T-helper 2 cell treated with Interferon-gamma antibody and Interleukin-4, amounts not matched to agents 5 μg/mL and 100 μg/mL, for 36 hours (primary cell): Measurements from ENCODE around the gene C1orf87.

ENCODE experiments used
- DNase-seq: peaks from one replicate; pipeline ENCODE4 v3.0.0; 2021; ENCODE audit warnings: low spot score
- H3K27ac Mint-ChIP-seq: one replicate; pipeline ENCODE4 v1.8.0; 2021; ENCODE audit warnings: mild to moderate bottlenecking, mixed read lengths
- H3K27me3 Mint-ChIP-seq: one replicate; pipeline ENCODE4 v1.8.0; 2021; ENCODE audit warnings: low read depth, mixed read lengths
- H3K36me3 Mint-ChIP-seq: one replicate; pipeline ENCODE4 v1.8.0; 2021; ENCODE audit warnings: low read depth, mixed read lengths
- H3K4me1 Mint-ChIP-seq: one replicate; pipeline ENCODE4 v1.8.0; 2021; ENCODE audit warnings: low read depth, mixed read lengths
- H3K4me3 Mint-ChIP-seq: one replicate; pipeline ENCODE4 v1.8.0; 2022; ENCODE audit warnings: mild to moderate bottlenecking, moderate library complexity, mixed read lengths
- H3K9me3 Mint-ChIP-seq: one replicate; pipeline ENCODE4 v1.8.0; 2021; ENCODE audit warnings: mixed read lengths

C1orf87 gene

DNA sequence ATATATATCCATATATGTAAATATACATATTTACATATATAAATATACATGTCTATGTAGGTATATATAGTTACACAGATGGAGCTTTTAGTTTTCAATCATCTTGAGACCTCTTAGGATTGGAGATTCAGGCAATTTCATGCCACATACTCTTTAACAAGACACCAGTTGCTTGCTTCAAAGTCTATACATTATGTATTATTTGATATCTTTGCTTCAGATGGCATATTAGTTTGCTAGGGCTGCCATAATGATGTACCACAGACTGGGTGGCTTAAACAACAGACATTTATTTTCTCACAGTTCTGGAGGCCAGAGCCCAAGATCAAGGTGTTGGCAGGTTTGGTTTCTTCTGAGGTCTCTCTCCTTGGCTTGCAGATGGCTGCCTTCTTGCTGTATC, 14.1 kb upstream of the C1orf87 start:
- Mint-ChIP-seq H3K9me3 (no peaks in the 10 kb centered on the region), H3K27ac (no peak overlapping the region)

DNA sequence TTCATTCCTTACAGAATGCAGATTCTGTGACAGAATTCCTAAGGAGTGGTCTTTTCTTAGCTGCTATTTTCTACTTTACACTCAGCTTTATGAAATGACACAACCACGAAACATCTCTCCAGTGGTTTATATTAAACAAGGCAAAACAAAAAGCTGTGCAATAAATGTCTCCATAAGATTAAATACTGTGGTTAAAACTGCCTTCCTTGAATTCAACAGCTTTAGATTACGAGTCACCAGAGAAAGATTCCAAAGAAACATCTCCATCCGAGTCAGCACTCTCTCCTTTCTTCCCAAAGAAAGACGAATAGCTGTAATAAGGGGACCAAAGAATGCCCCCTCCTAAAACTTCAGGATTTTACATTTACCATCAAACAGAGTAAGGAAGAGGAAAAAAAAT, 4.6 kb upstream of the C1orf87 start:
- H3K4me3 Mint-ChIP-seq = no peak overlapping the region
- peaks cover 11% of the 10 kb centered on the region for H3K27me3 Mint-ChIP-seq
- H3K27ac Mint-ChIP-seq = no peak overlapping the region
- no peaks in the 10 kb centered on the region for H3K4me1 Mint-ChIP-seq
- H3K9me3 Mint-ChIP-seq = no peaks in the 10 kb centered on the region
- no peak for DNase-seq
- no peaks in the 10 kb centered on the region for H3K36me3 Mint-ChIP-seq

More for the DNA sequence above, 14.1 kb upstream of the C1orf87 start:
- Mint-ChIP-seq H3K36me3 (no peaks in the 10 kb centered on the region), H3K27me3 (no peaks in the 10 kb centered on the region), H3K4me1 (no peaks in the 10 kb centered on the region), H3K4me3 (no peak overlapping the region)
- no peak for DNase-seq

DNA sequence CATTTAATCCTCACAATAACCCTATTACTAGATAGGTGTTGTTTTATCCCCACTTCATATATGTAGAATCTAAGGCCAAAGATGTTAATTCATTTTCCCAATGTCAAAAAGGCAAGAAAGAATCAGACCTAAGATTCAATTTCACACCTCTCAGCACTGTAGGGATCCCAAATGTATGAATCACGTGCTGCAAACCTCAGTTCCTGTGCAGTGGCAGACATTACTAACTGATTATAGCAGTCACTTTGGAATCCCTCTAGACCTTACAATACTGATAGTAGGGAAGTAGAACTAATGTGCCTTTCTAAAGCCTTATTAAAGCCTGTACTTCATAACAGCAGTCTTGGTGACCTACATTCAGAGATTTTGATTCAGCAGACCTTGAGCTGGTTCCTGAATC, 2.3 kb downstream of the C1orf87 start:
- Mint-ChIP-seq H3K9me3 (no peaks in the 10 kb centered on the region), H3K27ac (no peak overlapping the region), H3K4me3 (no peak overlapping the region), H3K4me1 (no peaks in the 10 kb centered on the region), H3K27me3 (peaks cover 27% of the 10 kb centered on the region), H3K36me3 (no peaks in the 10 kb centered on the region)
- no peak for DNase-seq

DNA sequence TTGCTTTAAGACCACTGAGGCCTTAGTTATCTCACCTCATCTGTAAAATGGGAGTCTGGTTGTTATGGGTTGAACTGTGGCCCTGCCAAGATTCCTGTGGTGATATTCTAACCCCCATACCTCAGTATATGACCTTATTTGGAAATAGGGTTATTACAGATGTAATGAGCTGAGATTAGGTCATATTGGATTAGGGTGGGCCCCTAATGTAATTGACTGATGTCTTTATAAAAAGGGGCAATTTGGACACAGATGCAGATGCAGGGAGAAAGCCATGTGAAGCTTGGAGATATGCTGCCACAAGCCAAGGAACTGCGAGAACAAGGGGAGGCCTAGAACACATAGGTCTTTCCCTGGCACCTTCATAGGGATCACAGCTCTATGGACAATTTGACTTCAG, 3.9 kb downstream of the C1orf87 start:
- H3K4me1 Mint-ChIP-seq = no peaks in the 10 kb centered on the region
- H3K36me3 Mint-ChIP-seq = no peaks in the 10 kb centered on the region
- H3K9me3 Mint-ChIP-seq = no peaks in the 10 kb centered on the region
- H3K27me3 Mint-ChIP-seq = peaks cover 23% of the 10 kb centered on the region
- no peak for DNase-seq
- H3K27ac Mint-ChIP-seq = no peak overlapping the region
- no peak overlapping the region for H3K4me3 Mint-ChIP-seq

DNA sequence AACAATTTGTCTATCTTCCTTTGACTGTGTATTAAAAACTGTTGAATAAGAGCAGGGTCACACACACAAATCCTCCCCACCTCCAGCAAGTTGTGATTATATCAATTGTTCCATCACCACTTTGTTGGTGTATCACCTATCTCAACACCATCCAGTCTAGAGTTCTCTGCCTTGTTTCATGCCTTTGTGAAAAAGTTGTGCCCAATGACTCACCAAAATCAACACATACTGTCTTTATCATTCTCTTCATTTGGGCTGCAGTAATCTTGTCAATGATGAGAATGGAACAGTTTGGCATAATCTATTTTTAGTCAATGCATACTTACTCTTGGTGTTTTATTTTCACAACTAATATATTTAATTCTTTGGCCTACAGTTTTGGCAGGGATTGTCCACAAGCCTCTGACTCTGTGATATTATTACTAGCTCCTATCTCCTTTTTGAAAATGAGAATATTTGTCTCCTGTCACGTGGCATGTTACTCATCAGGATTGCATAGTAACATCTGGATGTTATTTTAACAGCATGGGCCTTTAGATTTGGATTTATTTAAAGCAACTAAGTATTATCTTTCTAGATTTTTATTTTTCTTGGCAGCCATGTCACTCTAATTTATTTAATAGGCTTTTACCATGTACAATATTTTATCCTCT, 5.1 kb downstream of the C1orf87 start:
- no peak overlapping the region for H3K4me3 Mint-ChIP-seq
- H3K27me3 Mint-ChIP-seq = peaks cover 19% of the 10 kb centered on the region
- no peaks in the 10 kb centered on the region for H3K4me1 Mint-ChIP-seq
- DNase-seq = no peak
- H3K9me3 Mint-ChIP-seq = no peaks in the 10 kb centered on the region
- no peak overlapping the region for H3K27ac Mint-ChIP-seq
- no peaks in the 10 kb centered on the region for H3K36me3 Mint-ChIP-seq

DNA sequence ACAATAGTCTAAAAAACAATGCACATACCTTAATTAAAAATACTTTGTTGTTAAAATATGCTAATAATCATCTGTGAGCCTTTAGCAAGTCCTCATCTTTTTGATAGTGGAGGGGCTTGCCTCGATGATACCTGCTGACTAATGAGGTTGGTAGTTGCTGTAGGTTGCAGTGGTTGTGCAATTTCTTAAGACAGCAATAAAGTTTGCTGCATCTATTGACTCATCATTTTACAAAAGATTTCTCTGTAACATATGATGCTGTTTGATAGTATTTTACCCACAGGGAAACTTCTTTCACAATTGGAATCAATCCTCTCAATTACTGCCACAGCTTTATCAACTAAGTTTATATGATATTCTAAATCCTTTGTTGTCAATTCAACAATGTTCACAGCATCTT, 7.6 kb downstream of the C1orf87 start:
- Mint-ChIP-seq H3K4me3 (no peak overlapping the region), H3K27me3 (no peaks in the 10 kb centered on the region), H3K36me3 (no peaks in the 10 kb centered on the region), H3K9me3 (no peaks in the 10 kb centered on the region), H3K4me1 (no peaks in the 10 kb centered on the region), H3K27ac (no peak overlapping the region)
- DNase-seq = no peak

DNA sequence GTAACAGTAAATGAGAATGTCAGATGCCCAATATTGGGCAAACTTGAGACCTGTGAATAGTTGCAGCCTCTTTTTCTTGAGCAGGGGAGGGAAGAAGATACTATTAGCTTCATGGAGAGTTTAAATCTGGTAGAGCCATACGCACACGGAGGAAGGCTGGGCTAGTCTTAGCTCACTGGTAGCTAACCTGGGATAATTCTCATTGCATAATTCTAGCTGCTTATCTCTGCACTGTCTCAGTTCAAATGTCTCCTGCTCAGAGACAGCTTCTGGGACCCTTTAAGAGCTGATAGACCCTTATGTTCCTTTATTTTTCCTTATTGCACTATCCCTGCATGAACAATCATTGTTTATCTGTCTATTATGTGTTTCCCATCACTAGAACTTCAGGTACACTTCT, 8.4 kb downstream of the C1orf87 start:
- no peak overlapping the region for H3K4me3 Mint-ChIP-seq
- no peaks in the 10 kb centered on the region for H3K27me3 Mint-ChIP-seq
- H3K27ac Mint-ChIP-seq = no peak overlapping the region
- no peaks in the 10 kb centered on the region for H3K4me1 Mint-ChIP-seq
- no peak for DNase-seq
- no peaks in the 10 kb centered on the region for H3K9me3 Mint-ChIP-seq
- no peaks in the 10 kb centered on the region for H3K36me3 Mint-ChIP-seq

DNA sequence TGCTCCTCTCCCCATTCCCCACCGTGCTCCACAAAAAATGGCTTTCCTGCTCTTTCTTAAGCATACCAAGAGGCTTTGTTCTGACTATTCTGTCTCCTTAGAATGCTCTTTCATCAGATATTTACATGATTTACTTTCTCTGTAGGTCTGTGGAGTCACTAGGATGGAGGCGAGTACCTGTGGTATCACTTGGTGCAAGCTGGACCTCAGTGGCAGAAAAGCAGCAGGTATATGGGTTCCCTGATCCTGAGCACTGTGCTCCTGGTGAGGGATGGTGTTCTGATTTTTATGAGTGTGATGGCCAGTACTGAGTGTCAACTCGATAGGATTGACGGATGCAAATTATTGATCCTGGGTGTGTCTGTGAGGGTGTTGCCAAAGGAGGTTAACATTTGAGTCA, 10.0 kb downstream of the C1orf87 start:
- Mint-ChIP-seq H3K4me1 (no peaks in the 10 kb centered on the region), H3K27ac (no peak overlapping the region), H3K9me3 (no peaks in the 10 kb centered on the region), H3K27me3 (no peaks in the 10 kb centered on the region), H3K4me3 (no peak overlapping the region), H3K36me3 (no peaks in the 10 kb centered on the region)
- no peak for DNase-seq

DNA sequence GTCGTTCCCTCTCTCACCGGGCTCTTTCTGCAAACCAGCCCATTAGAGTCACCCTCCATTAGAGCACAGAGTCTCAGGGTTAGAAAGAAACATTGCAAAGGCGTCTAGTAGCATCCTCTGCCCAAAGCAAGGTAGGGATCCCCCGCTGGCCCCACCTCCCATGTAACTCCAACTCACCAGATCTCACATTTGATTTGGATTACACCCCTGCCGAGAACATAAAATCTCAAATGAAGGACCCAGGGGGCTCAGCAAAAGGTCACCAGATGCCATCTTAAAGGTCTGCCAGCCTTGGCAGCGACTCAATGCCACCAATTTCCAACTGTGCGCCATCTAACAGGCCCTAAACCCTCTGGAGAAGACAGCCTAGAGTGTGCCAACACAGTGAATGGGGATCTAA, 14.1 kb downstream of the C1orf87 start:
- Mint-ChIP-seq H3K9me3 (no peaks in the 10 kb centered on the region), H3K36me3 (no peaks in the 10 kb centered on the region), H3K4me3 (no peak overlapping the region), H3K27ac (no peak overlapping the region), H3K4me1 (no peaks in the 10 kb centered on the region), H3K27me3 (no peaks in the 10 kb centered on the region)
- no peak for DNase-seq

DNA sequence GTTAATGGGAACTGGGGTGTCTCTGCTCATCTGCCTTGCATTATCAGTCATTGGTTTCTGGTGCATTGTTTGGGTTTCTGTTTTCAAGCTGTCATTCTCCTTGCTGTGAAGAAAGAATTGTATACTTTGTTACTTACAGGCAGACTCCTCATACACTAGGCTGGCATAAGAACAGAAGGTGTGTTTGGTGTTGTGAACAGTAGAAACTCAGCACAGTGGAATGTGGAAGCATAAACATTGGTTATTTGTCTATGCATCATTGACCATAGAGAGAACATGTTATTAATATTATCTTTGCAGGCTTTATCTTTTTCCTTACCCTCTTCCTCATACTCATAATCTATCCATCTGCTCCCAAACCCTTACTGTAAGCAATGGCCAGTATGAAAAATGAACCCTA, 18.2 kb downstream of the C1orf87 start:
- no peaks in the 10 kb centered on the region for H3K9me3 Mint-ChIP-seq
- no peaks in the 10 kb centered on the region for H3K36me3 Mint-ChIP-seq
- no peak overlapping the region for H3K27ac Mint-ChIP-seq
- H3K4me1 Mint-ChIP-seq = no peaks in the 10 kb centered on the region
- no peak overlapping the region for H3K4me3 Mint-ChIP-seq
- no peaks in the 10 kb centered on the region for H3K27me3 Mint-ChIP-seq
- no peak for DNase-seq

DNA sequence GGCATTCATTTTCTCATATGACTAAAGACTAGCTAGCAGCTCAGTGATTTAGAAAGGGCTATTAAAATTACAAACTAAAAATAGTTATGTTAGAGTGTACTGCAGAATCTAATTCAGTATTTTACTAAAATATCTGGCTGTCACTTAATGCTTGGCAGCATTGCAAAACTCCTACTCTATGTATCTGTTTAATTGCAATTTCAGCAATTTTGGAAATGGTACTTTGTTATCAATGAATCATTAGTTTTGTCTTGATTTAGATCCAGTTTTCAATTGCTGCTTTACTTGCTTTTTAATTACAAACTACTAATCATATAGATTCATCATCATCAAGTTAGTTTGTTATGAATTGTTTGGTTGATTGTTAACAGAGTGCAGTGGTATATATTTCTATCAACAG, 19.2 kb downstream of the C1orf87 start:
- no peak overlapping the region for H3K4me3 Mint-ChIP-seq
- DNase-seq = no peak
- no peaks in the 10 kb centered on the region for H3K27me3 Mint-ChIP-seq
- no peak overlapping the region for H3K27ac Mint-ChIP-seq
- H3K36me3 Mint-ChIP-seq = no peaks in the 10 kb centered on the region
- H3K4me1 Mint-ChIP-seq = no peaks in the 10 kb centered on the region
- no peaks in the 10 kb centered on the region for H3K9me3 Mint-ChIP-seq

DNA sequence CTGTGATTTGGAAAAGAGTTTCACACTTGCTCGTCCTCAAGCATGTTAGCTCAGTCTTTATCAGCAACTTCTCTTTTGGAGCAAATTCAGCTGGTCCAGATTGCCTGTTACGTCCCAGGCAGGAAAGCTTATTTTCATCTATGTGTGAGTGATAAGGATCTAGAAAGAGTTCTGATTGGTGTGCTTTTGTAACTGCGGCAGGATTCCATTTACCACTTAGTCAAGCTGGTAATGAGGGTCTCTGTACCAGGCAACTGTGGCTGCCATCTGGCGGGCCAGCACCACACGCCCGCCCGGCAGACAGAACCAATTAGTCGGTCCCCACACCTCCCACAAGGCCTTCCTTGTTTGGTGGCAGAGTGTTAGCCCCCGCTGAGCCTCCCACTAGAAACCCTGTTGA, 21.0 kb downstream of the C1orf87 start:
- no peaks in the 10 kb centered on the region for H3K9me3 Mint-ChIP-seq
- H3K4me1 Mint-ChIP-seq = no peaks in the 10 kb centered on the region
- DNase-seq = no peak
- no peak overlapping the region for H3K4me3 Mint-ChIP-seq
- H3K36me3 Mint-ChIP-seq = no peaks in the 10 kb centered on the region
- H3K27ac Mint-ChIP-seq = no peak overlapping the region
- H3K27me3 Mint-ChIP-seq = no peaks in the 10 kb centered on the region

DNA sequence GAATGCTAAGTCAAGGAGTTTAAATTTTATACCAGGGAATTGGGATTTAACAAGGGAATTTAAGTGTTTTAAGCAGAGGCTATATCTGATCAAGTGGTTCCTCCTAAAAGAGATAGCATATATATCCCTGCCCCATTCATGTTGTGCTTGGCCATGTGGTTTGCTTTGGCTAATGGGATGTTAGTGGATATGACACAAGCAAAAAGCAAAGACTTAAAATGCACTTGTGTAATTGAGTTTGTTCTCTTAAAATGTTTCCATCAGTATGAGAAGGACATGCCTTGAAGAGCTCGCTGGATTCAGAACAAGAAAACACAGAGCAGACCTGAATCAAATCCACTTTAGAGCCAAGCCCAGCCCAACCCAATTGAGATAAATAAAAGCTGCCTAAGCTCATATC, 22.4 kb downstream of the C1orf87 start:
- Mint-ChIP-seq H3K4me3 (no peak overlapping the region), H3K36me3 (no peaks in the 10 kb centered on the region), H3K4me1 (no peaks in the 10 kb centered on the region), H3K27ac (no peak overlapping the region), H3K27me3 (no peaks in the 10 kb centered on the region), H3K9me3 (no peaks in the 10 kb centered on the region)
- DNase-seq = no peak

DNA sequence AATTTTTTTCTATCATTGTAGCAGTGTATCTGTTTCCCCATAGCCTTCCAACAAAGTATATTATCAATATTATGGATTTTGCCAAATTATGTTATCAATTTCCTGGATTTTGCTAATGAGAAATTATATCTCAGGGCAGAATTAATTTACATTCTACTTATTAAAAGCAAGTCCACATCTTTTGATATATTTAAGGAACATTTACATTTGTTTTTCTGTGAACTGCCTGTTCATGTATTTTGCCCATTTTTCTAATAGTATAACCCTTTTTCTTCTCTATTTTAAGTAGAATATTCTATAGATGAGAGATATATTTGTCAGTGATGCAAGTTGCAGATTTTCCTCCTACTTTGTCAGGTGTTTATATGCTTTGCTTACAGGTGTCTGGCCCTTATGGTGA, 24.4 kb downstream of the C1orf87 start:
- H3K4me1 Mint-ChIP-seq = no peaks in the 10 kb centered on the region
- H3K4me3 Mint-ChIP-seq = no peak overlapping the region
- no peaks in the 10 kb centered on the region for H3K9me3 Mint-ChIP-seq
- H3K36me3 Mint-ChIP-seq = no peaks in the 10 kb centered on the region
- no peak for DNase-seq
- H3K27me3 Mint-ChIP-seq = no peaks in the 10 kb centered on the region
- no peak overlapping the region for H3K27ac Mint-ChIP-seq

DNA sequence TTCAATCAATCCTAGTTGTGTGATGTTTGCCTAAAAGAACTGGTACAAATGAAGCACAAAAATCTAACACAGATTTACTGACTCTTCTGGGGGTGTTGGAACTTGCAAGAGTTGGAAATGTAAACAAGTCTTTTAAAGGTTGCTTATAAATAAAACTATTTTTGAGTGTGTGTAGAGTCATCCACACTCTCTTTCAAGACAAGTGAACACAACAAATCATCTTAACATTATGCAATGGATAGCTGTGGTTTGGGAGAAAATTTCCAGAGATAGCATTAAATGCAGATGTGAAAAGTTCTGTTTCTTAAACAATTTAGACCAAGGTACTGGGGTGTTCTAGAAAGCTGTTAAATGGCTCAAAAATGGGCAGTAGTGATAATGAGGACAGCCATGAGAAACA, 28.7 kb downstream of the C1orf87 start:
- DNase-seq = no peak
- H3K36me3 Mint-ChIP-seq = no peaks in the 10 kb centered on the region
- H3K27me3 Mint-ChIP-seq = no peaks in the 10 kb centered on the region
- no peak overlapping the region for H3K27ac Mint-ChIP-seq
- H3K4me1 Mint-ChIP-seq = no peaks in the 10 kb centered on the region
- no peaks in the 10 kb centered on the region for H3K9me3 Mint-ChIP-seq
- no peak overlapping the region for H3K4me3 Mint-ChIP-seq
